ENCODE data around the gene HMGB3. TPM values are rescaled to one million over a fixed set of nuclear protein-coding genes. Genes with fewer than 3 reads are reported as not detected.

HMGB3 gene
- total RNA-seq, 1 experiment from 2014 or later, result 373 TPM

- Histone ChIP-seq H3K23ac (ENCODE audit: insufficient read length, low read depth, low read length) (no peak overlapping the region), H2BK120ac (ENCODE audit: low read depth, low read length, poor library complexity, severe bottlenecking) (no peak overlapping the region), H2AFZ (ENCODE audit: low read length) (no peak overlapping the region), H3K23me2 (ENCODE audit: insufficient read length, low read depth, low read length, poor library complexity, severe bottlenecking) (no peaks in the 10 kb centered on the region), H2BK5ac (ENCODE audit: insufficient read length, low read length) (no peak overlapping the region), H2BK20ac (ENCODE audit: low read depth, low read length, poor library complexity, severe bottlenecking) (no peak overlapping the region), H3K9ac (ENCODE audit: extremely low read depth, insufficient read length, low read length) (no peak overlapping the region), H3K4ac (ENCODE audit: low read depth, low read length) (no peak overlapping the region), H4K5ac (ENCODE audit: insufficient read length, low read depth, low read length) (no peak overlapping the region), H3K27ac (ENCODE audit: insufficient read length, low read depth, low read length) (no peak overlapping the region), H2BK12ac (ENCODE audit: insufficient read length, low read depth, low read length) (no peak overlapping the region), H4K20me1 (ENCODE audit: control insufficient read depth, insufficient read depth, insufficient read length) (peaks cover 2% of the 10 kb centered on the region), H4K91ac (ENCODE audit: insufficient read length, low read depth, low read length) (no peak overlapping the region), H3K4me2 (ENCODE audit: insufficient read depth, insufficient read length, low read length) (no peak overlapping the region), H3K56ac (ENCODE audit: insufficient read length, low read depth, low read length) (no peak overlapping the region), H3K18ac (ENCODE audit: insufficient read length, low read depth, low read length) (no peak overlapping the region), H2BK15ac (ENCODE audit: low read depth, low read length) (no peak overlapping the region), H3K9me3 (ENCODE audit: control insufficient read depth, low read depth, low read length) (no peaks in the 10 kb centered on the region), H4K8ac (replicated peaks; ENCODE audit: insufficient read length, low read depth, low read length) (no peak overlapping the region), H3K14ac (ENCODE audit: insufficient read depth, low read length) (no peak overlapping the region), H3T11ph (ENCODE audit: low read length) (no peak overlapping the region), H2AK5ac (ENCODE audit: insufficient read length, low read length) (no peak overlapping the region), H3K4me1 (ENCODE audit: insufficient read depth, low read length) (peaks cover 2% of the 10 kb centered on the region; the same call in 1 of the 2 replicates), H3K79me2 (ENCODE audit: insufficient read depth, low read length) (no peaks in the 10 kb centered on the region), H3K79me1 (ENCODE audit: insufficient read depth, low read depth, low read length, poor library complexity, severe bottlenecking) (no peaks in the 10 kb centered on the region), H3K27me3 (ENCODE audit: insufficient read depth, low read length) (no peaks in the 10 kb centered on the region)
- Mint-ChIP-seq H3K9me3 (peaks cover 53 to 71% of the 10 kb centered on the region in 2 experiments), H3K36me3 (ENCODE audit: insufficient read depth in 1 of 3, low read depth in 3 of 3) (peaks cover 0 to 3% (median 3%) of the 10 kb centered on the region in 3 experiments; a peak in 2 of 7 replicates), H3K4me1 (peaks cover 18 to 23% of the 10 kb centered on the region in 2 experiments), H3K27me3 (ENCODE audit: low read depth) (peaks cover 19% of the 10 kb centered on the region), H3K27ac (no peak overlapping the region), H3K4me3 (no peak overlapping the region)
- no peak for DNase-seq
- no peak for TF ChIP-seq CTCF (conservative IDR thresholded peaks at IDR 0.05)
- WGBS (ENCODE audit: extremely low coverage, insufficient read length, low lambda C conversion rate), result no CpG with 5 or more reads among the region's 3 CpGs
Observed at GRCh38 chrX:150944233-150944632, 38.9 kb upstream of the HMGB3 start.
